GM21447 (cell line): ENCODE data around the gene ANKRD62.
A peak's percentile ranks its signal among the peaks of the same experiment; 100 is the strongest.

Source experiments
- ATAC-seq: cut with Tn5 transposase; IDR thresholded peaks from one replicate; pipeline ENCODE4 v1.9.1; 2021; ENCODE audit not compliant: unreplicated experiment

The ANKRD62 gene

DNA sequence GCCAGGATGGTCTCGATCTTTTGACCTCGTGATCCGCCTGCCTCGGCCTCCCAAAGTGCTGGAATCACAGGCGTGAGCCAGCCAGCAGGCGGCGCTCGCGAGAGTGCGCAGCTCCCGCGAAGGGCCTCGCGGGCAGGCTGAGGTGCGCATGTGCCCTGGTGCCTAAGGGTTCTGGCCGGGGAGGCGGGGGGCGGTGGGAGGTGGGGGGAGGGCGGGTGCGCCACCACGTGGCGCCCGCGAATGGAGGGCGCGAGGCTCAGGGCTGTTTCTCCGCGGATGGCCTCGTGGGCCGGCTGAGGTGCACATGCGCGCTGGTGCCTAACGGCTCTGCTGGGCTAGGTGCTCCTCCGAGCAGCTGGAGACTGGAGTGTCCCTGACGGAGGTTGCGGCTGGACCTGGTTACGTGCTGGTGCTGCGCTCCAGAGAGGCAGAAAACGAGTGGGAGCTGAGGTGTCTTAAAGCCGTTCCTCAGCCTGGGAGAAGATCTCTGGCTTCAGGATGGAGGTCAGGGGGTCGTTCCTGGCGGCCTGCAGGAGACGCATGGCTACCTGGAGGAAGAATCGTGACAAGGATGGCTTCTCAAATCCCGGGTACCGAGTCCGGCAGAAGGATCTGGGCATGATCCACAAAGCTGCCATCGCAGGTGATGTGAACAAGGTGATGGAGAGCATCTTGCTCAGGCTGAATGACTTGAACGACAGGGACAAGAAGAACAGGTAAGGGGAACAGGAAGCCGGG lies at the start of gene ANKRD62:
TSS of gene ANKRD62 (plus strand) at position 324 of the 738 bp plus-strand sequence. CDS start at position 499, 175 bp downstream.
- no peak for ATAC-seq

DNA sequence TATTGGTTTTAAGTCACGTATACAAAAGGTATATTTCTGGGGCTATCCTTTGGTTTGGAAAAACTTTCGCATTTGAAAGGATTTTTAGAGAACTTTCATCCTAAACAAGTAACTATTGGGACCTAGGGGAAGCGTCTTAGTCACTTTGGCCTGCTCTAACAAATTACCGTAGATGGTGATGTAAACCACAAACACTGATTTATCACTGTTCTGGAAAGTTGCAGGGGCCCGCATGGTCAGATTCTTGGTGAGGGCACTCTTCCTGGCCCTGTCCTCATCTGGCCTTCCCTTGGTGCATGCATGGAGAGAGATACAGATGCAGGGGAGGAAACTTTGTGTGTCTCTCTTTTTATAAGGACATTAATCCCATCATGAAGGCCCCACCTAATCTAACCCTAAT lies 49.1 kb upstream of the ANKRD62 start:
- no peak for ATAC-seq

DNA sequence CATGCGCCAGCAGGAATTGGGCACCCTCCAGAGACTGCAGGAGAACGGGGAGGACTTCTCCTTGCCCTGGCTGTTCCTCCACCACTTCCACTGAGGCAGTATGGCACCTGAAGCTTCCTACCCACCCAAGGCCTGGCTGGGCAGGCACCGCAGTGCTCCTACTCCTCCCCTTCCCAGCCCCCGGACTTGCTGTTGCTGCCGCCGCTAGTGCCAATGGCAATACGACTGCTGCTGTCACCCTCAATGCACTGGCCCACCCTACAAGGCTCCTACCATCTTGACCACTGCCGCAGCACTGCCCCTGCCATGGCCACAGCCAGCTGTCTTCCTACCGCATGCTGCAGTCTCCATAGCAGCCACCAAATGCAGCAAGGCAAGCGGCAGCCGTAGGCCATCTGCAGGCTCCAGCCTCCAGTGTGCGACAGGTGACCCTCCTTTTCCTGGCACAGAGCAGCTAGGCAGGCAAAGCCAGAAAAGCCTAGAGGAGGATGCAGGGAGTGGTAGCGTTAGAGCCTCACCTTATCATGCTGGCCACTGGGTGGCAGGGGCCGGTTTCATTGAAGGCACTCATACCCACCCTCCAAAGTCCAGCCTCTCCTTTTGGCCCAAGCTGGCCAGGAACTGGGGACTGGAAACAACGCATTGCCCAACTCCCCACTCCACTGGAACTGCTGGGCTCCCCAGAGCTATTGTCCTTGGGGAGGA lies 47.4 kb upstream of the ANKRD62 start:
- no peak for ATAC-seq

DNA sequence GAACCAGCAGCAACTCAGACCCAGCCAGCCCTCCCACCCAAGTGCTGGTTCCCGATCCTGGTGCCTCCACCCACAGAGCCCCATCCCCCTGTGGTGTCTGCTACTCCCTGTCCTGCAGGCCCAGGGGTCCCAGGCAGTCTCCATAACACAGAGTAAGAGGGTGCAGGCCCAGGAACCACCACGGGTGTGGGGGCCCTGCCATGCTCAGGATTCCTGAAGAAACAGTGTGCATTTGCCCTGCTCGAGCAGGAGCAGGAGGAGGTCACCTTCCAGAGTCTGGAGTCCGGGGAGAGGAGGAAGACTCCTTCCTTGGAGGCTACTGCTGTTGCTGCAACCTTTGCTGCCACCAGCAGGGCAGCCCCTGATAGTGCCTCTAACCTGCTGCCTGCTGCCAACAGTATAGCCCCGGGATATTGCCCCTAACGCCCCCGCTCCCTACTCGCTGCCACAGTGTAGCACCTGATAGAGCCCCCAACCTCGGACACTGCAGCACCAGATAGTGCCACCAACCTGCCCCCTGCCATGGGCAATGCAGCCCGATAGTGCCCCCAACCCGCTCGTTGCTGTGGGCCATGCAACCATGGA lies 46.8 kb upstream of the ANKRD62 start:
- ATAC-seq: no peak

DNA sequence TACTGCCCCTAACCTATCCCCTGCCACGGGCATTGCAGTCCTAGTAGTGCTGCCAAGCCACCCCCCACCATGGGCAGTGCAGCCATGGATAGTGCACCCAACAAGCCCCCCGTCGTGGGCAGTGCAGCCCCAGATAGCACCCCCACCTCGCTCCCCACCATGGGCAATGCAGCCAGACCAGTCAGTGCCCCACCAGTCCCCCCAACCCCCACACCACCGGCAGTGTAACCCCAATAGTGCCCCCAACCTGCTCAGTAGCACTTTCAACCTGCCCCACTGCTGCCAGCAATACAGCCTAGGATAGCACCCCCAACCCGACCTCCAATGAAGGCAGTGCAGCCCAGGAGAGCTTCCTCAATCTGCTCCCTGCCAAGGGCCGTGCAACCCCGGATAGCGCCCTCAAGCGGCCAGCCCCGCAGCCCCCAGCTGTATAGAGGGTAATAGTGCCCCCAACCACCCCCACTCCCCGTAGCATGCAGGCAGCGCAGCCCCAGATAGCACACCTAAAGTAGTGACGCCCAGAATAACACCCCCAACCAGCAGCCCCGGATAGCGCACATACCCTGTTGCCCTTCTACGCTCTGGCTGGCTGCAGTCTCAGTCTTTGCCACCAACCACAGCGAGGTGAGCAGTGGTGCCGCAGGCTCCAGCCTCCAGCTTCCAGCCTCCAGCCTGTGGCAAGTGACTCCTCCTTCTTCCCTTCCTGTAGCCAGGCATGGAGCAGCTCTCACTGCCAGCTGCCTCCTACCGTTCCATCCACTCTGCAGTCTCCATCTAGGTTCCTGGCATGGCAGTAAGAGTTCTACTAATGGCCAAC lies 45.4 kb upstream of the ANKRD62 start:
- ATAC-seq: no peak

DNA sequence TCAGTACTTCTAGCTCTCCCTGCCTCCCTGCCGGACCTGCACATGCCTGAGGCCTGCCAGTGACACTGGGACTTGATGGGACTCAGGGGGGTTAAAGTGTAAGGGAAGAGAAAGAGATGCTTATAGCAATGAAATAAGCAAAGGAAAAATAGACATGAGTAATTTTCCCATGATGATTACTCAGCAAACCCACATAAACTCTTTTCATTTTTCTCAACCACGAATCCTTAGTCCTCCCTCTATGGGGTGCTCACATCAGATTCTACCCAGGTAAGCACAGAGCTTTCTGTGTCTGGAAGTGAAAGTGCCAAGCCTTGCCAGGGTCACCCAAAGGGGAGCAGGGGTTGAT lies 44.8 kb upstream of the ANKRD62 start:
- no peak for ATAC-seq

DNA sequence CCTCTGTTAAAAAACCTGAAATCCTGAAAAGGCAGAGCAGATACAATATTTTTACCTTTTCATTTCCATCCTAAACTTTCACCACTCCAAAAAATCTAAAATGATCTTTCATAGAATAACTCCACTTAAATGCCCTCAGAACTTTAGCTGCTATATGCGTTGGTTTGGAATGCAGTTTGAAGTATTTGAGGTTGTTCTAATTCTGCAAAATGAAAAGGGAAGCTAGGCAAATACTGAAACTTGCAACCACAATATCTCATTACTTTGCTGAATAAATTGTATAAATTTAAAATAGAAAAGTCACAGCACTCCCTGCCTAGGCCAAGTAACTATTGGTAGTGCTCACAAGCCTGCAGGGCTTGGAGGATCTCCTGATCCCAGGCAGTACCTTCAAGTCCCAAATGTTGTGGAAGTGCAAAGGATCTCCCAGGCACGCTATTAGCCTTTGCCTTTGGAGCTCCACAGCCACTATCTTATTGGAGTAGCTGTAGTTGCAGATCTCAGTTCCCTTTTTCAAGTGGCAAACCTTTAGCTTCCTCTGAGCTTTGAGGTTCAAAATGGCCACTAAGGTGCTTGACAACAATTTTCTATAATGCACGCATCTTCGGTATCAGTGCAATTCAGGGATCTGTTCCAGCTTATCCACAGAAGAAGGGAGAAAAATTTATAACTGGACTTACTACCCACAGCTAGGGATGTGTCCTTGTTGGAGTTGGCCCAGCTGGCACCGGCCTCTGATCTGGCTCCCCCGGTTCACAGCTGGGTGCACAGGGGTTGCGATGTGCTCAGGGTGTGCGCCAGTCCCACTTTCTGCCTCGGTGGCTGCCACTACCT lies 43.4 kb upstream of the ANKRD62 start:
- peak; percentile 88 for ATAC-seq

DNA sequence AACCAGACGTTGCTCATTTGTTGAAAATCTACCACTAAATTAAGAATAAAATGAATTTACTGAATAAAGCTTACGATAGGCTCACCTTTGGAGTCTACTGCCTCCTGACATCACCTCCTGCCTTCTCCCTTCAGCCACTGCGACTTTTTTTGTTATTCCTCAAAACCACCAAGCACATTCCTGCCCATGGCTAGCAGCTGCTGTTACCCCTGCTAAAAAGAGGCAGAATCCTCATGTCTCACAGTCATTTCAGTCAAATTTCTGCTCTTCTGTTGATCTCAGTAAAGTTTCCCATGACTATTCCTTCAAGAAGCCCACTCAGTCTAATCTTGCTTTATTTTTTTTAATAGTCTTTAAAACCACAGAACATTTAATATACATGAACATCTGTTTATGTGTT lies 40.8 kb upstream of the ANKRD62 start:
- no peak for ATAC-seq

DNA sequence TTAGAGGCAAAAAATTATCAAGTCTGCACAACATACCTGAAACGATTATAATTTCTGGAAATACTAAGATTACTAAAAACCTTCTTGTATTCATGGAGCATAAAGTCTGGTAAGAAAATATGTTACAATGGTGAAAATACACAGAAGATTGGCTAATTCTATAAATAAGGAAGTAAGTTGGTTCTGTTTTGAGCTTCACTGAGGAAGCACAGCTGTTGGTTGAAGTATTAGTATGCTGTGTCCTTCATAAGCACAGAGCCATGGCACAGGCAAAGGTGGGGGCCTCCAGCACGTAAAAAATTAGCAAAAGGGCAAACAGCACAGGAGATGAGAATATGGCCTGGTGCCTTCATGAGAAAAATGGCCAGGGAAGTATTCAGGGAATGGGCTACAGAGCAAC lies 40.4 kb upstream of the ANKRD62 start:
- peak; percentile 35 for ATAC-seq

DNA sequence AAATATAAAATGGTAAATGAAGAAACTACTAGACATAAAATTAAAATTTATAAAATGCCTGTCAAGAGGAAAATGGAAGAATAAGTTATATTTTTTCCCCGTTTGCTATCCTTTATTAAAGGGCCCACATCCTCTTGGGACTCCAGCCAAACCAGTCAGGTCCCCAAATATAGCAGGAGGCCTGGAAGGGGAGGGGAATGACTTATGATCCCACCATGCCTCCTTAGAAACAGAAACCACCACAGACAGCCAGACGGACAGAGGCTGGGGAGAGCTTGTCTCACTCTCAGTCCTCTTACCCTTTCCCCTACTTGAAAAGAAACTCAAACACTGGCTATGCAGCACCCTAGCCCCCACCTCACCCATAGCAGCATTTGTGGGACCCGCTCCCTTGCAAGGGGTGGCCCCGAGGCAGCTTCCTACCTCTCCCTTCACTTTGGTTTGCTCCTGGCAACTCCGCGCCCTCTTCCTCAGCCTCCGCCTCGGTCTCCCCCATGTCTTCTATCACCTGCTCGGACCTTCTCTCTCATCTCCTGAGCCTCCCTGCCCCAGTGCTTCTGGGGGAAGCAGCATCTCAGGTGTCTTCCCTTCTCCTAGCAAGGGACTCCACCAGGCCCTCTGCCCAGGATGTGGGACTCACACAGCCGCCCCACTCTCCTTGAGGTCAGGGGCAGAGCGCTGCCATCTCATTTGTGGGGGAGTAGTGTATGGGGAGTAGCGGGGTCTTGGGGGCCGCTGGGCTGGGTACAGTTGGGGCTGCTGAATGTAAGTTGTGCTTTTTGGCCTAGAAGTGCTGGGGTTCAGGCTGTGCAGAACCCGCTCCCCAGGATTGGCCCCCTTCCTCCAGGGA lies 37.4 kb upstream of the ANKRD62 start:
- no peak for ATAC-seq

DNA sequence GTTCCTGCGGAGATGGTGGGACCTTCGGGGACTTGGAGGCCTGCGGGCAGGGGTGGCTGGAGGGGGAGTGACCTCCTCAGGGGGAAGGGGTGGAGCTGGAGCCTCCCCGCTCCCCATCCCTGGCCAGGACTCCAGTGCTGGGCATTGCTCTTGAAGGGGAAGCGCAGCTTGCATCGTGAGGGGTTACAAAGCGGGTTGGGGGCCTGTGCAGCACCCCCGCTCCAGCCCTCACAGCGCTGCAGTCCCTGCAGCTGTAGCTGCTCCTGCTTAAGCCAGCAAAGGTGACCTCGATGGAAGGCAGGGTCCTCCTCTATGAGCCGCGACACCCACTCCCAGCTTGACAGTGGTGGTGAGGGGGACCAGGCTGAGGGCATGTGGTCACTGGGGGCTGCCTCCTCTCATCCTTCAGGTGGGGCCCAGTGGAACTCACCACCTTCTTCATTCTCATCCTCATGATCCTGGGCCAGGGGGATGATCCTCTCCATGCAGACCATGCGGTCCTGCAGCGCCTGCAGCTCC lies 36.7 kb upstream of the ANKRD62 start:
- no peak for ATAC-seq

DNA sequence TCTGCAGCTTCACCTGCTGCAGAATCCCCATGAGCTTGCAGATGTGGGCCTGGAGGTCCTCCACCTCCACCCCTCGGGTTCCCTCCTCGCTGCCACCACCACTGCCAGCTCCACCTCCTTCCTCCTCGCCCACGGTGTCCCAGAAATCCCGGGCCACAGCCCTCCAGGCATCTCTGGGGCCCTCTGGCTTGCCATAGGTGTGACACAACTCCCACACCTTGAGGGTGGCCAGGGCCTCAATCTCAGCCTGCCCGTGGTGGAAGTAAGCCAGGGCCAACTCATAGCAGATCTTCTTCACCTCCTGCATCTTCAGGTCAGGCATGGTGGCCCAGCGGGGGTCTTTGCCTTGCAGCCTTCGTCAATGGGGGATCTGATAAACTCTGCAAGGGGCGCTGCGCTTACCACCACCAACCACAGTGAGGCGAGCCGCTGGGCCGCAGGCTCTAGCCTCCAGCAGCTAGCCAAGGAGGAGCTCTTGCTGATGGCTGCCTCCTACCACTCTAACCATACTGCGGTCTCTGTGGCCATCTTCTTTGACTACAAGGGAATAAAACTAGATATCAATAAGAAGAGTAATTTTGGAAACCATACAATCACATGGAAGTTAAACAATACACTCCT lies 36.1 kb upstream of the ANKRD62 start:
- no peak for ATAC-seq

DNA sequence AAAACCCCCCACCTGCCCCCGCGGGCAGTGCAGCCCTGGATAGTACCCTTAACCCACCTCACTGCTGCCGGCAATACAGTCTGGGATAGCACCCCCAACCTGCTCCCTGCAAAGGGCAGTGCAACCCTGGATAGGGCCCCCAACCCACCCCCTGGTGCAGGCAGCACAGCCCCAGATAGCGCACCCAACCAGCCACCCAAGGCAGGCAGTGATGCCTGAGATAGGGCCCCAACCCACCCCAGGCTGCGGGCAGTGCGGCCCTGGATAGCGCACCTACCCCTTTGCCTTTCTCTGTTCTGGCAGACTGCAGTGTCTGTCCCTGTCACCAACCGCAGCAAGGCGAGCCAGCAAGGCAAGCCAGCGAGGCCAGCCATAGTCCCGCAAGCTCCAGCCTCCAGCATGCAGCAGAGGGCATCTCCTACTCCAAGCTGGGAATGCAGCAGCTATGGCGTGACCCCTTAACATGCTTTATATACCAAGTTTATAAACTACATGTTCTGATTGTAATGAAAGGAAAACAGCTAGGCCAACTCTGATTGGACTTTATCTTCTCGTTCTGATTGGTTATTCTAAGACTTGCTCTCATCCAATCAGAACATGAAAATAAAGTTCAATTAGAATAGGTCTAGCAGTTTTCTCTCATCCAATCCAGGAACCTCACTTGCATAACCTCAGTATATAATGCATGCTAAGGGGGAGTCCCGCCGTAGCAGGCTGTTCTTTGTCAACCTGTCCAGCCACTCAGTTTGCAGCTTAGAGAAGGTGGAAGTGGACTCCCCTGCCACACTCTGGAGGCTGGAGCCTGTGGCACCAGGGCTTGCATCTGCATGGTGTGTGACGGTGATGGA lies 34.1 kb upstream of the ANKRD62 start:
- ATAC-seq: no peak

DNA sequence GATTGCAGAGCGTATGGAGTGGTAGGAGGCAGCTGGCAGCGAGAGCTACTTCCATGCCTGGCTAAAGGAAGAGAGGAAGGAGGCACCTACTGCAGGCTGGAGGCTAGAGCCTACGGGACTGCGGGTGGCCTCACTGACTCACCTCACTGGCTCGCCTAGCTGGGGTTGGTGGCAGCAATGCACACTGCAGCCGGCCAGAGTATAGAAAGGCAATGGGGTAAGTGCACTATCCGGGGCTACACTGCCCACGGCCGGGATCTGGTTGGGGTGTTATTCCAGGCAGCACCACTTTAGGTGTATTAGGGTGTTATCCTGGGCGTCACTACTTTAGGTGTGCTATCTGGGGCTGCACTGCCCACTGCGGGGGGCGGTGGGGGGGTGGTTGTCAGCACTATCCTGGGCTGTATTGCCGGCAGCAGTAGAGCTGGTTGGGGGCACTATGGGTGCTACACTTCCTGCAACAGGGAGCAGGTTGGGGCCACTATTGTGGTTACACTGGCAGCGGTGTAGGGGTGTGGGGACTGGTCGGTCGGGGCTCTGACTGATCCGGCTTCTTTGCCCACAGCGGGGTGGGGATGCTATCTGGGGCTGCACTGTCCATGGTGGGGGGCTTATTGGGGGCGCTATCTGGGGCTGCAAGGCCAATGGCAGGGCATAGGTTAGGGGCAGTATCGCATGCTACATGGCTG lies 33.3 kb upstream of the ANKRD62 start:
- ATAC-seq: no peak

DNA sequence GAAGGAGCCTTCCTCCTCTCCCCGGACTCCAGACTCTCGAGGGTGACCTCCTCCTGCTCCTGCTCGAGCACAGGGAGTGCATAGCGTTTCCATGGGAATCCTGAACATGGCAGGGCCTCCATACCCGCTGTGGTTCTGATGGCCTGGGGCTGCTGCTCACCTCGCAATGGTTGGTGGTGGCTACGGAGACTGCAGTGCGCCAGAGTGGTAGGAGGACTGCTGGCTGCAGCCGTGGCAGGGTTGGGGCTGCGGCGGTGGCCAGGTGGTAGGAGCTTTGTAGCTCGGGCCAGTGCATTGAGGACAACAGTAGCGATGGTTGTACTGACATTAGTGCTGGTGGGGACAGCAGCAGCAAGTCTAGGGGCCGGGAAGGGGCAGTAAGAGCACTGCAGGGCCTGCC lies 32.0 kb upstream of the ANKRD62 start:
- ATAC-seq: no peak

DNA sequence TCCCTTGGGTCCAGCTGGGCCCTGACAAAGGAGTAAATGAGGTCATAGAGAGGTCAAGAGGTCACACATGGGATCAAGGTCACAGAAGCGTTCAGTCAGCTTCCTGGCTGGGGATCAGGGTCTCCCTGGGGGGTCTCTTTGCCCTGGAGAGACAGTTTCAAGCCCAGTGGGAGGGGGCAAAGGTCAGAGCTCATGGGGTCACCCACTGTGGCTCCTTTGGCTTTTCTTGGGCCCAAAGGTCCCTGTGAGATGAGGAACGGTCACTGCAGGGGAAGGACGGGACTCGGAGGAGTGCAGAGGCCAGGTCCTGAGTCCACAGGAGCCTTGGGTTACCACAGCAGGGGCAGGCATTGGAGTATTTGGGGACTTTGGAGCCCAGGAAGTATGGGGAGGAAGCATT lies 30.7 kb upstream of the ANKRD62 start:
- no peak for ATAC-seq

DNA sequence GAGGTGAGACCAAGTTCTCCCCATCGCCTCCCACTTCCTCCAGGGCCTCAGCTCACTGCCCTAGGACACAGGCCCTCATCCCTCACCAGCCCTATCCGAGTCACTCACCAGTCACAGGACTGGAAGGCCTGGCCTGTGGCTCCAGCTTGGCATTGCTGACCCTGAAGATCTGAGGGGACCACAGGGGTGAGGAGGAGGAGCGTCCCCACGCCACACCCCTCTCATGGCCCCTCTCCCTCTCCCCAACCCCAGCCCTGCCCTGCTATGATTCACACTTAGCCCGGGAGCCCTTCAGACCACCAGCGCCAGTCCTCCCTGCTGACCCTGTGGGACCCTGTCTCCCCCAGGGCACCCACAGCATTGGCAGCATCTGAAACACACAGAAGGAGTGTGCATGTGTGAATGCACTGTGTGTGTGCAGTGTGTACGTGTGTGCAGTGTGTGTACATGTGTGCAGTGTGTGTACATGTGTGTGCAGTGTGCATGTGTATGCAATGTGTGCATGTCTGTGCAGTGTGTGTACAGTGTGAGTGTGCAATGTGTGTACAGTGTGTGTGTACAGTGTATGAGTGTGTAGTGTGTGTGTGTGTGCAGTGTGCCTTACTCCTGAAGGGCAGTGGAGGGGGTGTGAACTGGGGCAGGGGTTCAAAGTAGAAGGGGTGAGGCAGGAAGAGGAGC lies 29.4 kb upstream of the ANKRD62 start:
- ATAC-seq: no peak
